ENCODE measurements around the gene ACSS1.

Gene ACSS1

DNA sequence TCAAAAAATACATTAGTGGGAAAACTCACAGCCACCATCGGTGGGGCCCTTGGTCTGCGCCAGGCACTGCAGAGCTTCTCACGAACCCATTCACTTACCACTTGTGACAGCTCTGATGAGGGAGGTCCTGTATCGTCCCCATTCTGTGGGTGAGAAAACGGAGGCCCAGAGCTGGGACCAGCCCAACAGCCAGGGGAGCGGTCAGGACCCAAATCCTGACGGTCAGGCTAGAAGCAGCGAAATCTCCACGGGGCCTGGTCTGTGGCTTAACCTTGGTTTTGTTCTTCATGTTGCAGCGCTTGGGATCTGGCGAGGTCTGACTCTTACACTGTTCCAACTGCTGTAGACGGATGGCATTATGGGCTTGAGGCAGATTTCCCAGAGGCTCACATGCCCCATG is 31.7 kb upstream of the ACSS1 start:
- H3K4me3 ChIP-seq (ENCODE audit: low read depth, low read length): no peak overlapping the region
- no peak for DNase-seq (ENCODE audit: low read depth)
- TF ChIP-seq, protein P1, sequence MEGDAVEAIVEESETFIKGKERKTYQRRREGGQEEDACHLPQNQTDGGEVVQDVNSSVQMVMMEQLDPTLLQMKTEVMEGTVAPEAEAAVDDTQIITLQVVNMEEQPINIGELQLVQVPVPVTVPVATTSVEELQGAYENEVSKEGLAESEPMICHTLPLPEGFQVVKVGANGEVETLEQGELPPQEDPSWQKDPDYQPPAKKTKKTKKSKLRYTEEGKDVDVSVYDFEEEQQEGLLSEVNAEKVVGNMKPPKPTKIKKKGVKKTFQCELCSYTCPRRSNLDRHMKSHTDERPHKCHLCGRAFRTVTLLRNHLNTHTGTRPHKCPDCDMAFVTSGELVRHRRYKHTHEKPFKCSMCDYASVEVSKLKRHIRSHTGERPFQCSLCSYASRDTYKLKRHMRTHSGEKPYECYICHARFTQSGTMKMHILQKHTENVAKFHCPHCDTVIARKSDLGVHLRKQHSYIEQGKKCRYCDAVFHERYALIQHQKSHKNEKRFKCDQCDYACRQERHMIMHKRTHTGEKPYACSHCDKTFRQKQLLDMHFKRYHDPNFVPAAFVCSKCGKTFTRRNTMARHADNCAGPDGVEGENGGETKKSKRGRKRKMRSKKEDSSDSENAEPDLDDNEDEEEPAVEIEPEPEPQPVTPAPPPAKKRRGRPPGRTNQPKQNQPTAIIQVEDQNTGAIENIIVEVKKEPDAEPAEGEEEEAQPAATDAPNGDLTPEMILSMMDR (IDR thresholded peaks at IDR 0.05; ENCODE audit: low read depth, low read length, missing control alignments): no peak

DNA sequence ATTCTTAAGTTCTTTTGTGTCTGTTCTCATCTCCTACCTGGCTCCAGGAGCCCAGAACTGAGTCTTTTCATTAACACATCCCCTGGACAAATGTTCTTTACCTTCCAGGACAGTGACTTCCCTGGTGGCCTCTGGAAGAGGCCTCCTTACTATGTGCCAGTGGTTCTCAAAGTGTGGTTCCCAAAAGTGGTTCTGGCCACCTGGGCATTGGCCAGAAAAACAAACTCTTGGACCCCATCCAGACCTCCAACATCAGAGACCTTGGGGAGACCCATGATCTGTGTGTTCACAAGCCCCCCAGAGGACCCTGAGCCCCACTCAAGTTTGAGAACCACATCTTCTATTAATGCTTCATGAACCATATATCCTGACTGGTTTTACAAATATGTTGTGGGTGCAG is 31.2 kb upstream of the ACSS1 start:
- TF ChIP-seq, protein P1 (IDR thresholded peaks at IDR 0.05; ENCODE audit: low read depth, low read length, missing control alignments): no peak
- DNase-seq (ENCODE audit: low read depth): no peak
- H3K4me3 ChIP-seq (ENCODE audit: low read depth, low read length): no peak overlapping the region

DNA sequence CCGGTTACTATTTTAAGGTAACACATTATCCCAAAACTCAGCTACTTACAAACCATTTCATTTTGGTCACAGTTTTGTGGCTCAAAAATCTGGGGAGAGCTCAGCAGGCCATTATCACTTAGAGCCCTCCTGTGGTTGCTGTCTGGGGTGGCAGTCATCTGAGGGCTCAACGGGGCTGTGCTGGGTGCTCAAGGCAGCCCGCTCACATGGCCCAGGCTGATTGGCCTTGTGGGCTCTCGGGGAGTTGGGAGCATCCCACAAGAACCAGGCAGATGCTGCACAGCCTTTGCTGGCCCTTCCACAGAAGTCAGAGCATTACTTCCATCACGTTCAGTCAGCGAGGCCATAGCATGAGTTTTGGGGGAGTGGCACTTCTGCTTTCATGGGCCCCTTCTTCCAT is 30.3 kb upstream of the ACSS1 start:
- DNase-seq (ENCODE audit: low read depth): no peak
- H3K4me3 ChIP-seq (ENCODE audit: low read depth, low read length): no peak overlapping the region
- TF ChIP-seq, protein P1 (IDR thresholded peaks at IDR 0.05; ENCODE audit: low read depth, low read length, missing control alignments): no peak

DNA sequence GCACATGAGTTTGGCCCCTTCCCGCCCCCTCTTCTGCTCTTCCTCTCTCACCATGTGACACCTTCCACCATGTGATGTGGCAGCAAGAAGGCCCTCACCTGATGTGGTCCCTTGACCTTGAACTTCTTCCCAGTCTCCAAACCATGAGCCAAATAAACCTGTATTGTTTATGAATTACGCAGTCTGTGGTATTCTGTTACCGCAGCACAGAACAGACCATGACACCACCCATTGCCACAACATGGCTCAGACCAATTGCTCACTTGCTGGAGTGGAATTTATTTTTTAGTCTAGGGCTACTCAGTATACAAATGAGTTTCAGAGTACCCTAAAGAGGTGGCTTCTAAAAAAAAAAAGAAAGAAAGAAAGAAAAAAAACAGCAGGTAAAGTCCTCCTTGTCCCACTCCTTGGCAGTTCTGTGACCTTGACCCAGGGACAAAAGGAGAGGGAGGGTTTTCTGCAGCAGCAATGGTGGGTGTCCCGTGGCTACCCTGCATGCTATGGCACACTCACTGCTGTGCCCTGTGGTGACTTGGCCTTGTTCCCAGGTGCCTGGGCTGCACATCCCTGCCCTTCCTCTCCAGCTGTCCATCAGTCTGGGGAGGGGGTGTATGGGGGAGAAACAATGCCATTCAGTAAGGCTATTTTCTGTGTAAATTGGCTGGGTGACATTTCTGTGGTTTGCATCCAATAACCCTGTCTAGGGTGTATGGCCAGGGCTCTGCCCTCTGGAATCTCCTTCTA is 29.4 kb upstream of the ACSS1 start:
- TF ChIP-seq, protein P1 (IDR thresholded peaks at IDR 0.05; ENCODE audit: low read depth, low read length, missing control alignments): no peak
- H3K4me3 ChIP-seq (ENCODE audit: low read depth, low read length): no peak overlapping the region
- no peak for DNase-seq (ENCODE audit: low read depth)

DNA sequence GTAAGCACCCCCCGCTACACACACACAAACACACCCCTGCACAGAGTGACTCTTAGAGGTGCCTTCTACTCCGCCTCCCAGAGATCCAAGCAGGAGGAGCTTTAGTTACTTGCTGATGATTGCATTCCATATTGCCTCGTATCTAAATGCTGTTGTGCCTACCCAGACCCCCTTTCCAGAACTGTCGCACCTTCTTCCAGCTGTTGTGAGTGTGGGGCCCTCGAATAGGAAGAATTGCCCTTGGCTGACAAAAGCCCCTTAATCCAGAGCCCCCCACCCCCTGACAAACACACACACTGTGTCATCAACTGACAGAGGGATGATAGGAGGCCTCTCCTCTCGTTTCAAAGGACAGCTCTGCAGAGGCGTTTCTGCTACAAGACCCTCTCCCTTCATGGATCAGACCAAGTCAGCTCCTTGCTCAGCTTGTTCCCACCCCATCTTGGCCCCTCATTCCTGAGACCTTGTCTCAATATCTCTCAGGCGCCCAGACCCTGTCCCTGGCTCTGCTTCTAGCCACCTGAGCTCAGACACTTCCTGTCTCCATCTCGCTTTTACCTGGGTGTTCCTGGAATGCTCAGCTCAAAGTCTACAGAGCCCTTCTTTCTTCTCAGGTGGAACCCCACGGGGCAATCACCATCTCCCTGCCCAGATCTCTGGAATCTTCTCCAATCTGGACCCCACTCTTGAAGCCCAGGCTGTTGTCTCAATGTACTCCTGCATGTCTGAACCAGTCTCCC is 28.0 kb upstream of the ACSS1 start:
- TF ChIP-seq, protein P1 (IDR thresholded peaks at IDR 0.05; ENCODE audit: low read depth, low read length, missing control alignments): no peak
- H3K4me3 ChIP-seq (ENCODE audit: low read depth, low read length): no peak overlapping the region
- no peak for DNase-seq (ENCODE audit: low read depth)

DNA sequence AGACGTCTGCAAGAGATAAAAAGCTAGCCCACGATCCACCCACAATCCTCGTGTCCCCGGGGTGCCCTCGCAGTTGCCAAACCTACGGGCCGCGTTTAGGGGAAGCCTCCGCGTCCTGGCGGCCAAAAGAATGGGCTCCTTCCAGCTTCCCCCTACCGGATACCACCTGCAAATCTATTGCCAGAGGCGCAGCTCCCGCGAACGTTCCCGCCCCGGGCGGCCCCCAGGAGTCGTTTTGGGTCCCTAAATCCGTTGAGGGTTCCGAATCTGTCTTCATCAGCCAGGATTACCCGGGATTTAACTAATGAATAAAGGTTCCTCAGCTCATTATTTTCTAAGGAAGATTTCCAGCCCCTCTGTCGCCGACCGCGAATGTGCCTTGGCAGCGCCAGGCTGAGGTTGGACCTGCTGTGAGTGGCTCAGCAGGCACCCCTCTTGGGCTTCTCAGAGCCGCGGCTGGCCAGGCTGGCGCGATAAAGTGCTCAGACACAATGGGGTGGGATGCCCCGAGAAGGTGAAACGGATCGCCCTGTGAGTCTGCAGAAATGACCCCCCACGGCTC is 26.8 kb upstream of the ACSS1 start:
- TF ChIP-seq, protein P1 (IDR thresholded peaks at IDR 0.05; ENCODE audit: low read depth, low read length, missing control alignments): no peak
- H3K4me3 ChIP-seq (ENCODE audit: low read depth, low read length): no peak overlapping the region
- no peak for DNase-seq (ENCODE audit: low read depth)
